Stimulated activated naive CD8-positive, alpha-beta T cell treated with anti-CD3 and anti-CD28 coated beads, Interleukin-15, Interleukin-2, amounts not matched to agents 100 ng/mL and 50 ng/mL, for 24 hours (primary cell): ENCODE results near the gene ADAM15.

Experiments used
- H3K27ac Mint-ChIP-seq: one replicate; pipeline ENCODE4 v1.8.0; 2021; ENCODE audit warnings: mild to moderate bottlenecking, mixed read lengths
- H3K27me3 Mint-ChIP-seq: one replicate; pipeline ENCODE4 v1.8.0; 2021; ENCODE audit warnings: mixed read lengths
- H3K36me3 Mint-ChIP-seq: one replicate; pipeline ENCODE4 v1.8.0; 2021; ENCODE audit warnings: low read depth, mixed read lengths
- H3K4me1 Mint-ChIP-seq: one replicate; pipeline ENCODE4 v1.8.0; 2021; ENCODE audit warnings: low read depth, mixed read lengths
- H3K4me3 Mint-ChIP-seq: one replicate; pipeline ENCODE4 v1.8.0; 2021; ENCODE audit warnings: mild to moderate bottlenecking, mixed read lengths
- H3K9me3 Mint-ChIP-seq: one replicate; pipeline ENCODE4 v1.8.0; 2021; ENCODE audit warnings: mixed read lengths

The ADAM15 gene

DNA sequence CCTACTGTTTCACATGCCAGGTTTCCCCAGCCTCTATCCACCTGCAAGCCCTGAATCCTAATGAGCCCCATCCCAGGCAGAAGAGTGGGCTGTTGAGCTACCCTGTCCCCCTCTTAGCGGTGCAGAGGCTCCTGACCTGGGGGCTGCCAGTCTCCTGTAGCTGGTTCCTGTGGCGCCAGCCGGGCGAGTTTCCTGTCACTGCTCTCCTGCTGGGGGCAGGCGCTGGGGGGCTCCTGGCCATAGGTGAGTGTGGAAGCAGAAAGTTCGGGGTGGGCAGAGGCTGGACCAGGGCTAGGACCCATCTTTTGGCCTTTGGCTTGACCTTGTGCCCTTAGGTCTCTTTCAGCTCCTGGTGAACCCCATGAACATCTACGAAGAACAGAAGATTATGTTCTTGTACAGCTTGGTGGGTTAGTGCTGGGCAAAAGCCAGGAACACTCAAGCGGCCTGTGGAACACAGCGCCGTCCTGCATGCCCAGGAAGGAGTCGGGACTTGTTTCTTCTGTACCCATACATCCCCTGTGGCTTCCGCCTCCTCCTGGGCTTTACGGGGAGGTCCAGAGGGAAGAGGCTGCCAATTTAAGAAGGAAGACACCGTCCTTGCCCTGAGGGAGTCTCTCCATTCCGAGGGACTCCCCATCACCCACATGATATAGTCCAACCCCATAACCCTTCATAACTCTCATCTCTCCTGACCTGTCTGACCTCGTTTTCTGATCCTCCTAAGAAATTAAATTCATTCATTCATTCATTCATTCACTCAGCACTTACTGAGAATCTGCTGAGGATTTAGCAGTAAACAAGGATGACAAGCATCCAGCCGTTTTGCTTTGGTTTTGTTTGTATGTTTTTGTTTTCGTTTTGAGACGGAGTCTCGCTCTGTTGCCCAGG is 16.6 kb upstream of the ADAM15 start:
- Mint-ChIP-seq H3K9me3 (no peaks in the 10 kb centered on the region), H3K27ac (no peak overlapping the region), H3K36me3 (no peaks in the 10 kb centered on the region), H3K4me1 (no peaks in the 10 kb centered on the region), H3K27me3 (peaks cover 5% of the 10 kb centered on the region), H3K4me3 (no peak overlapping the region)

GRCh38 chr1:155035936-155036335 is 15.2 kb upstream of the ADAM15 start:
- Mint-ChIP-seq H3K36me3 (no peaks in the 10 kb centered on the region), H3K27ac (no peak overlapping the region), H3K9me3 (no peaks in the 10 kb centered on the region), H3K4me1 (no peaks in the 10 kb centered on the region), H3K4me3 (no peak overlapping the region), H3K27me3 (peaks cover 5% of the 10 kb centered on the region)

GRCh38 chr1:155037043-155037442 is 14.1 kb upstream of the ADAM15 start:
- H3K4me3 Mint-ChIP-seq: no peak overlapping the region
- H3K27ac Mint-ChIP-seq: no peak overlapping the region
- no peaks in the 10 kb centered on the region for H3K4me1 Mint-ChIP-seq
- peaks cover 5% of the 10 kb centered on the region for H3K27me3 Mint-ChIP-seq
- H3K9me3 Mint-ChIP-seq: no peaks in the 10 kb centered on the region
- H3K36me3 Mint-ChIP-seq: no peaks in the 10 kb centered on the region

GRCh38 chr1:155037851-155038441 is 13.2 kb upstream of the ADAM15 start:
- Mint-ChIP-seq H3K4me1 (no peaks in the 10 kb centered on the region), H3K36me3 (no peaks in the 10 kb centered on the region), H3K27ac (no peak overlapping the region), H3K27me3 (peaks cover 5% of the 10 kb centered on the region), H3K9me3 (no peaks in the 10 kb centered on the region), H3K4me3 (no peak overlapping the region)

DNA sequence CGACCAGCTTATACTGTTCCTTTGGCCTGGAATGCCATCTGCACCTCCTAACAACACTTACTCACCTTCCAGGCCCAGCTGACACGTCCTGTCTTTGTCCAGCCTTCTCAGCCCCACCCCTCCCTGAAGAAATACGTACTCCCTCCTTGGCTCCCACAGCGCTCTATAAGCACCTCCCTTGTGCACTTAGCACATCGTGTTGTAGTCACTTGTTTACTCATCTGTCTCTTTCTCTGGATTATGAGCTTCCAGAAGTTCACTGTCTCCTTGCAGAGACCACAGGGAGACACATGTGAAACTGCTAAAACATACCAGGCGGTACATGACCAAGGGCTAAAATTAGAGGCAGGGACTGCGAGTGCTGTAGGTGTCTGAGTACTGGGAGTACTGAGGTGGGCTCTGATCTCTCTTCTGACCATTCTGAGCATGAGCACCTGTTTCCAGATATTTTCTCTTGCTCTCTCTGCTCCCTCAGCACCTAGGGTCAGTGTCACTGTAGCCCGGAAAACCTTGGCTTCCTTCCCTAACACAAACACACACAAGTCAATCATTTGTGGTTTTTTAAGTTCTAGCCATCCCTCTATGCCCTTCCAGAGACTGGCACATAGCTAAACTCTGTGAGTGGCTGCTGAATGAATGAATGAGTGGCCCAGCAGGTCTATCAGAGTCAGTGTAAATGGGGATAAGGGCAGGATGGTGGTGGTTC is 12.4 kb upstream of the ADAM15 start:
- Mint-ChIP-seq H3K9me3 (no peaks in the 10 kb centered on the region), H3K4me1 (no peaks in the 10 kb centered on the region), H3K27ac (no peak overlapping the region), H3K27me3 (peaks cover 5% of the 10 kb centered on the region), H3K4me3 (no peak overlapping the region), H3K36me3 (no peaks in the 10 kb centered on the region)

GRCh38 chr1:155039308-155039669 is 11.8 kb upstream of the ADAM15 start:
- no peaks in the 10 kb centered on the region for H3K36me3 Mint-ChIP-seq
- no peak overlapping the region for H3K4me3 Mint-ChIP-seq
- no peak overlapping the region for H3K27ac Mint-ChIP-seq
- H3K27me3 Mint-ChIP-seq: peaks cover 5% of the 10 kb centered on the region
- no peaks in the 10 kb centered on the region for H3K4me1 Mint-ChIP-seq
- H3K9me3 Mint-ChIP-seq: no peaks in the 10 kb centered on the region

- H3K27me3 Mint-ChIP-seq: peaks cover 5% of the 10 kb centered on the region
- H3K9me3 Mint-ChIP-seq: no peaks in the 10 kb centered on the region
These were observed 10.6 kb upstream of the ADAM15 start for GRCh38 chr1:155040358-155041093.

DNA sequence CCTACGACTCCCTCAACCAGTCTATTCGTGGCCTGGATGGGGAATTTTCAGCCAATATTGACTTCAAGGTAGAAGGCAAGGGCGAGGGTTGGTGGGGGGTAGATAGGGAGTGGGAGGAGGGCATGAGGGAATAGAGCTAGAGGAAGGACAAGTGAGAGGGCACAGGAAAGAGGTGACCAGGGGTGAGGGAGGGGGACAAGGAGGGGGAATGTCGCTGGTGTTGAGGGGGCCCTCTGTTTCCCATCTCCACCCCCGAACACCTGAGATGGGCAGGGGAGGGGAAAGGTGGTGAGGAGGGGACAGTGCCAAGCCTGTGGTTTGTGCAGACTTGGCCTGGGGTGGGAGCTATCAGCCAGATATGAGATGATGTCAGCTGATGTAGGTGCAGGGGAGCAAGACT is 8.3 kb upstream of the ADAM15 start:
- no peak overlapping the region for H3K4me3 Mint-ChIP-seq
- H3K27ac Mint-ChIP-seq: no peak overlapping the region
- no peaks in the 10 kb centered on the region for H3K36me3 Mint-ChIP-seq
- no peaks in the 10 kb centered on the region for H3K9me3 Mint-ChIP-seq
- peaks cover 8% of the 10 kb centered on the region for H3K4me1 Mint-ChIP-seq
- H3K27me3 Mint-ChIP-seq: peaks cover 5% of the 10 kb centered on the region

More at GRCh38 chr1:155040358-155041093, 10.6 kb upstream of the ADAM15 start:
- H3K4me3 Mint-ChIP-seq: no peak overlapping the region
- H3K36me3 Mint-ChIP-seq: no peaks in the 10 kb centered on the region
- H3K4me1 Mint-ChIP-seq: peaks cover 8% of the 10 kb centered on the region
- no peak overlapping the region for H3K27ac Mint-ChIP-seq

DNA sequence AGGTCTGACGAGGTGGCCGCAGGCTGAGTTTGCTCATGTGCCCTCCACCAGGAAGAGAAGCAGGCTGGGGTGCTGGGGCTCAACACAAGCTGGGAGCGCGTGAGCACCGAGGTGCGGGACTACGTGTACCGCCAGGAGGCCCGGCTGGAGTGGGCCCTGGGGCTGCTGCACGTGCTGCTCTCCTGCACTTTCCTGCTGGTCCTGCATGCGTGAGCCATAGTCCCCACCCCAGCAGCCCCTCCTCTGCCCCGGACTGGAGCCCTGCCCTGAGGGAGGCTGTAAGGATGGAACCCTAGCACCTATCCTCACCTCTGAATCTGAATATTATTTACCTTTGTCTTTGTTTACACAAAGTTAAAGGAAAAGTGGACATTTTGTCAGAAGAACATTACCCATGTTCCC is 7.8 kb upstream of the ADAM15 start:
- peaks cover 5% of the 10 kb centered on the region for H3K27me3 Mint-ChIP-seq
- peaks cover 8% of the 10 kb centered on the region for H3K4me1 Mint-ChIP-seq
- H3K36me3 Mint-ChIP-seq: no peaks in the 10 kb centered on the region
- H3K9me3 Mint-ChIP-seq: no peaks in the 10 kb centered on the region
- H3K27ac Mint-ChIP-seq: no peak overlapping the region
- no peak overlapping the region for H3K4me3 Mint-ChIP-seq

- peaks cover 8% of the 10 kb centered on the region for H3K4me1 Mint-ChIP-seq
- H3K4me3 Mint-ChIP-seq: no peak overlapping the region
- H3K27ac Mint-ChIP-seq: no peak overlapping the region
- peaks cover 5% of the 10 kb centered on the region for H3K27me3 Mint-ChIP-seq
- no peaks in the 10 kb centered on the region for H3K36me3 Mint-ChIP-seq
- H3K9me3 Mint-ChIP-seq: no peaks in the 10 kb centered on the region
These were observed 7.3 kb upstream of the ADAM15 start for GRCh38 chr1:155043793-155044192.

DNA sequence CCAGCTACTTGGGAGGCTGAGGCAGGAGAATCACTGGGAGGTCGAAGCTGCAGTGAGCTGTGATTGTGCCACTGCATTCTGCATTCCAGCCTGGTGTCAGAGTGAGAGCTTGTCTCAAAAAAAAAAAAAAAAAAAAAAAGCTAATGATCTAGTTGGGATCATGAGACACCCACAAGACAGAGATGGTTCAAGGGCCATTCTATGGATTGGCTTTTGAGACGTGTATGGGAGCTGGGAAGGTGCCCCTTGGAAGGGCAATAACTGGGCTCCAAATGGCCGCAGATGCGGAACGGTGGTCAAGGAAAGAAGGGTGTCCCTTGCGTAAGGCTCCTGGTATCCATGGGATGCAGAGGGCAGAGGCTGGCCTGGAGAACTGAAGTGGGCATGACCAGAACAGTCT is 6.8 kb upstream of the ADAM15 start:
- peaks cover 8% of the 10 kb centered on the region for H3K4me1 Mint-ChIP-seq
- H3K9me3 Mint-ChIP-seq: no peaks in the 10 kb centered on the region
- peaks cover under 1% of the 10 kb centered on the region for H3K27me3 Mint-ChIP-seq
- H3K36me3 Mint-ChIP-seq: no peaks in the 10 kb centered on the region
- H3K27ac Mint-ChIP-seq: no peak overlapping the region
- H3K4me3 Mint-ChIP-seq: no peak overlapping the region

DNA sequence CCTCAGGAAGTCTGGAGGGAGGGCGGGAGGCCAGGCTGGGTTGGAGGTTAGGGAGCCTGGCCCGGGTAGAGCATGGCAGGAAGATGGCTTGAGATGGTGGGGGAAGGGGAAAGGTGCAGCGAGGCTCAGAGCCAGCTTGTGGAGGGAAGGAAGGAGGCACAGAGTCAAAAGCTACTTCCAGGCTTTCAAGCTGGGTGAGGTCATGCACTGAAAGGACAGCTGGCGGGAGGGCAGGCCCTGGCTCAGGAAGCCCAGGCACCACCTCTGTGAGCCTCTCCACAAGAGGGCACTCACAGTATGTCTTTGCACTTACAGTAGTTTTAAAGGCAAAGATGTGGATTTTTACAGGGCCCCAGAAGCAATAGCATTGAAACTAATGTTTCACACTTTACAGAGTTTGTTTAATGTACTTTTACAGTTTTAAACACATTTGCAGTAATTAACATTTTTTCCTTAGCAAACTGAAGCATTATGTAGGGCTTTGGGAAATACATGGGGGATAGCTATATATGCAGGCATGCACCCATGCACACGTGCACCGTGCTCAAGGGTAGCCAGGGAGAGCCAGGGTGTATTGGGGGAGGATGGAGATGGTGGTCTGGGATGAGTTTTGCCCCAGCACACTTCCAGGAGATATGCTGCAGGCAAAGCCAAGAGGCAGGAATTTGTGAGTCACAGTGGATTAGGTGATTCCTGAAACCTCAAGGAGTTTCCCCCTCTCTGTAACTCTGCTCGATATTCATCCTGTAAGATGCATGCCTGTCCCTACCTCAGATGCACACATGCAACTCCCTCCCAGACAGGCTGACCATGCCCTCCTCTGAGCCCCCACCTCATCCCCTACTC is 6.1 kb upstream of the ADAM15 start:
- Mint-ChIP-seq H3K27me3 (no peaks in the 10 kb centered on the region), H3K27ac (no peak overlapping the region), H3K4me3 (no peak overlapping the region), H3K9me3 (no peaks in the 10 kb centered on the region), H3K4me1 (peaks cover 15% of the 10 kb centered on the region), H3K36me3 (no peaks in the 10 kb centered on the region)

- no peak overlapping the region for H3K4me3 Mint-ChIP-seq
- no peak overlapping the region for H3K27ac Mint-ChIP-seq
- H3K9me3 Mint-ChIP-seq: no peaks in the 10 kb centered on the region
- no peaks in the 10 kb centered on the region for H3K27me3 Mint-ChIP-seq
- no peaks in the 10 kb centered on the region for H3K36me3 Mint-ChIP-seq
- peaks cover 39% of the 10 kb centered on the region for H3K4me1 Mint-ChIP-seq
These were observed 2.4 kb upstream of the ADAM15 start for GRCh38 chr1:155048449-155049334.
